GM12864 (cell line): ENCODE data around the gene NR3C1.

ENCODE experiments used
- DNase-seq: peaks from one replicate; pipeline ENCODE4 v3.0.0-alpha.2; 2011; ENCODE audit warnings: low read depth
- H3K4me3 ChIP-seq: 2 replicates; pipeline ENCODE4 v1.5.1; 2011; ENCODE audit warnings: mild to moderate bottlenecking, low read depth, low read length, control low read depth
- CTCF ChIP-seq: IDR thresholded peaks from 2 replicates; pipeline ENCODE4 v1.5.1; 2011; ENCODE audit warnings: low read depth, mild to moderate bottlenecking, moderate library complexity, low read length, control low read depth, inconsistent platforms; ENCODE audit errors: missing control alignments

The NR3C1 gene

GRCh38 chr5:143315929-143316328 is 87.6 kb downstream of the NR3C1 start:
- no peak for TF ChIP-seq CTCF
- H3K4me3 ChIP-seq = no peak overlapping the region
- DNase-seq = no peak

- no peak for DNase-seq
- H3K4me3 ChIP-seq = no peak overlapping the region
- no peak for TF ChIP-seq CTCF
Measured at GRCh38 chr5:143315214-143315613, 88.3 kb downstream of the NR3C1 start.

GRCh38 chr5:143314659-143315058 is 88.8 kb downstream of the NR3C1 start:
- no peak for TF ChIP-seq CTCF

GRCh38 chr5:143314099-143314498 is 89.4 kb downstream of the NR3C1 start:
- DNase-seq = no peak
- H3K4me3 ChIP-seq = no peak overlapping the region
- no peak for TF ChIP-seq CTCF

More at GRCh38 chr5:143314659-143315058, 88.8 kb downstream of the NR3C1 start:
- DNase-seq = no peak
- no peak overlapping the region for H3K4me3 ChIP-seq

- DNase-seq = no peak
- no peak for TF ChIP-seq CTCF
- no peak overlapping the region for H3K4me3 ChIP-seq
Measured at GRCh38 chr5:143313298-143313852, 90.1 kb downstream of the NR3C1 start.

- no peak for DNase-seq
- H3K4me3 ChIP-seq = no peak overlapping the region
- no peak for TF ChIP-seq CTCF
Measured at GRCh38 chr5:143312822-143313221, 90.7 kb downstream of the NR3C1 start.

- no peak overlapping the region for H3K4me3 ChIP-seq
- DNase-seq = no peak
- no peak for TF ChIP-seq CTCF
Measured at GRCh38 chr5:143311955-143312354, 91.5 kb downstream of the NR3C1 start.
